GM23338 (cell line): ENCODE measurements around the gene MPP3. TPM values are rescaled to one million over a fixed set of nuclear protein-coding genes. Genes with fewer than 3 reads are reported as not detected.

ENCODE experiments used
- ATAC-seq: fragments of 200-7000 bp; cut with Tn5 transposase; 3 replicates; pipeline ENCODE4 v1.9.1; 2020
- DNase-seq: peaks from one replicate; pipeline ENCODE4 v3.0.0-alpha.2; 2015; ENCODE audit warnings: low spot score
- H2AFZ ChIP-seq: fragments of 200-600 bp; sonication (generic); 2 replicates; pipeline ENCODE4 v1.8.0; 2016; ENCODE audit warnings: antibody characterized with exemption, mild to moderate bottlenecking, moderate library complexity
- H3F3A ChIP-seq: fragments of 200-600 bp; sonication (generic); replicated peaks from 2 replicates; pipeline ENCODE4 v1.8.0; 2017; ENCODE audit warnings: antibody characterized with exemption, mixed run types, low read depth
- H3K27ac ChIP-seq: fragments of 200-600 bp; sonication (generic); 2 replicates; pipeline ENCODE4 v1.6.1; 2016; ENCODE audit warnings: low read depth
- H3K27me3 ChIP-seq: fragments of 200-600 bp; sonication (generic); 2 replicates; pipeline ENCODE4 v1.8.0; 2016; ENCODE audit warnings: mild to moderate bottlenecking, mixed run types, moderate library complexity; ENCODE audit not compliant: insufficient read depth
- H3K36me3 ChIP-seq: fragments of 200-600 bp; sonication (generic); 2 replicates; pipeline ENCODE4 v1.8.0; 2016; ENCODE audit warnings: mild to moderate bottlenecking; ENCODE audit not compliant: insufficient read depth
- H3K4me1 ChIP-seq: fragments of 200-600 bp; sonication (generic); 2 replicates; pipeline ENCODE4 v1.8.0; 2016; ENCODE audit warnings: mild to moderate bottlenecking, moderate library complexity; ENCODE audit not compliant: insufficient read depth
- H3K4me2 ChIP-seq: fragments of 200-600 bp; sonication (generic); 2 replicates; pipeline ENCODE4 v1.7.1; 2017; ENCODE audit warnings: mixed run types
- H3K4me3 ChIP-seq: fragments of 200-600 bp; sonication (generic); 2 replicates; pipeline ENCODE4 v1.6.1; 2016; ENCODE audit warnings: mixed run types
- H3K79me2 ChIP-seq: fragments of 200-600 bp; sonication (generic); replicated peaks from 2 replicates; pipeline ENCODE4 v1.8.0; 2017; ENCODE audit warnings: mild to moderate bottlenecking; ENCODE audit not compliant: insufficient read depth
- H3K9me2 ChIP-seq: fragments of 200-600 bp; sonication (generic); 2 replicates; pipeline ENCODE4 v1.8.0; 2017; ENCODE audit not compliant: insufficient read depth
- H4K20me1 ChIP-seq: fragments of 200-600 bp; sonication (generic); replicated peaks from 2 replicates; pipeline ENCODE4 v1.8.0; 2017; ENCODE audit warnings: mild to moderate bottlenecking; ENCODE audit not compliant: insufficient read depth
- H3K27ac Mint-ChIP-seq: 2 replicates; pipeline ENCODE4 v1.8.0; 2020; ENCODE audit warnings: inconsistent platforms, mild to moderate bottlenecking, moderate library complexity, mixed read lengths
- H3K27me3 Mint-ChIP-seq: 3 replicates; pipeline ENCODE4 v1.8.0; 2022; ENCODE audit warnings: low read depth, mild to moderate bottlenecking, moderate library complexity, mixed read lengths, inconsistent platforms; ENCODE audit not compliant: insufficient read depth, poor library complexity
- H3K36me3 Mint-ChIP-seq: 3 replicates; pipeline ENCODE4 v1.8.0; 2021; ENCODE audit warnings: low read depth, mild to moderate bottlenecking, inconsistent platforms, moderate library complexity, mixed read lengths
- H3K4me1 Mint-ChIP-seq: 3 replicates; pipeline ENCODE4 v1.8.0; 2020; ENCODE audit warnings: mild to moderate bottlenecking, inconsistent platforms, mixed read lengths
- H3K4me3 Mint-ChIP-seq: 3 replicates; pipeline ENCODE4 v1.8.0; 2021; ENCODE audit warnings: moderate library complexity, mild to moderate bottlenecking, inconsistent platforms, mixed read lengths
- H3K9me3 Mint-ChIP-seq: 3 replicates; pipeline ENCODE4 v1.8.0; 2020; ENCODE audit warnings: moderate library complexity, mild to moderate bottlenecking, inconsistent platforms, mixed read lengths
- EZH2 ChIP-seq: fragments of 200-600 bp; sonication (generic); IDR thresholded peaks from one replicate; pipeline ENCODE4 v1.8.0; 2017; ENCODE audit warnings: antibody characterized with exemption, mild to moderate bottlenecking, low read depth; ENCODE audit not compliant: unreplicated experiment
- JUNB ChIP-seq: IDR thresholded peaks from one replicate; pipeline ENCODE4 v1.6.1; 2016; ENCODE audit warnings: antibody characterized with exemption; ENCODE audit not compliant: unreplicated experiment
- NANOG ChIP-seq: IDR thresholded peaks from 2 replicates; pipeline ENCODE4 v1.6.1; 2016; ENCODE audit warnings: antibody characterized with exemption, borderline replicate concordance
- POLR2AphosphoS5 ChIP-seq: IDR thresholded peaks from 2 replicates; pipeline ENCODE4 v1.6.1; 2016; ENCODE audit warnings: antibody characterized with exemption, low read depth
- REST ChIP-seq: IDR thresholded peaks from one replicate; pipeline ENCODE4 v1.6.1; 2018; ENCODE audit warnings: antibody characterized with exemption; ENCODE audit not compliant: unreplicated experiment
- STAT1 ChIP-seq: IDR thresholded peaks from one replicate; pipeline ENCODE4 v1.6.1; 2016; ENCODE audit warnings: antibody characterized with exemption; ENCODE audit not compliant: unreplicated experiment
- ZNF462 ChIP-seq: fragments of 250-450 bp; sonication (Bioruptor Pico); IDR thresholded peaks from 2 replicates; pipeline ENCODE4 v1.5.0; 2020; ENCODE audit warnings: mild to moderate bottlenecking, moderate library complexity
- polyA plus RNA-seq: library from polyadenylated mRNA; unstranded; fragments of >200 nt; fragmentation: Nextera tagmentation; extraction: Ambion mirVana; gene quantifications from 2 replicates; pipeline ENCODE4 v1.2.1, GENCODE V29; 2016
- total RNA-seq: library from RNA; depleted of rRNA; stranded (reverse); fragments of >200 nt; shearing (Covaris generic); gene quantifications from 2 replicates; pipeline ENCODE4 v1.2.3, GENCODE V29; 2014
- TF ChIP-seq, protein P1 (sequence below), 2 experiments: fragments of 200-600 bp in 1 of 2; sonication (generic) in 1 of 2; conservative IDR thresholded peaks; 2 replicates each; pipeline versions ENCODE4 v1.5.1 to v1.6.1; 2016 to 2017; ENCODE audit warnings: antibody characterized with exemption in 2 of 2, low read depth in 2 of 2, mild to moderate bottlenecking in 2 of 2, moderate library complexity in 1 of 2
- TF ChIP-seq, protein P2 (sequence below): IDR thresholded peaks from 2 replicates; pipeline ENCODE4 v1.6.1; 2016; ENCODE audit warnings: antibody characterized with exemption

MPP3 gene
- total and polyA plus RNA-seq, 2 experiments from 2014 or later: 6.6 to 7.4 TPM

DNA sequence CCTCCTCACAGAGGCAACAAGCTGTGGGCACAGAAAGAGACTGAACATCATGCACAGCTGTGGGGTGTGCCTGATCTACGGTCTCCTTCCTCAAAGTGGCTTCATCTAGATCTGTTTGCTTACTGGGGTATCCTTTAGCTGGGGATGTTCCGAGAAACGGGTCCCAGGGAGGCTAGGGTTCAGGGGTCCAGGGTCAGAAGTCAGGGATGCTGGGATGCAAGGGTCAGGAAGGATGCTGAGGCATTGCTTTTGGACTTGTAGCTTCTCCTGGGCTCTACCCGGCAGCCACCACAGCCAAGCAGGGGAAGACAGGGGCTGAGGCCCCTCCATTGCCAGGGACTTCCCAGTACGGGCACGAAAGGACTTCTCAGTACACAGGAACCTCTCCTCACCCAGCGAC lies 20.6 kb upstream of the MPP3 start:
- Histone ChIP-seq H4K20me1 (no peaks in the 10 kb centered on the region), H3K27me3 (no peaks in the 10 kb centered on the region), H3K4me2 (no peak overlapping the region), H3K9me2 (no peaks in the 10 kb centered on the region), H3K4me3 (no peak overlapping the region), H3F3A (no peaks in the 10 kb centered on the region), H3K4me1 (no peaks in the 10 kb centered on the region), H3K36me3 (no peaks in the 10 kb centered on the region), H3K79me2 (no peaks in the 10 kb centered on the region), H2AFZ (no peak overlapping the region), H3K27ac (no peak overlapping the region)
- Mint-ChIP-seq H3K36me3 (no peaks in the 10 kb centered on the region), H3K4me3 (no peak overlapping the region), H3K27me3 (peaks cover 12% of the 10 kb centered on the region), H3K4me1 (no peaks in the 10 kb centered on the region), H3K9me3 (no peaks in the 10 kb centered on the region), H3K27ac (no peak overlapping the region)
- ATAC-seq (no peak), DNase-seq (no peak)
- TF ChIP-seq JUNB: no peak
- TF ChIP-seq STAT1: no peak
- TF ChIP-seq POLR2AphosphoS5: no peak
- TF ChIP-seq NANOG: no peak
- no peak for TF ChIP-seq ZNF462 (CRISPR knock-in tag)
- no peak for TF ChIP-seq EZH2

DNA sequence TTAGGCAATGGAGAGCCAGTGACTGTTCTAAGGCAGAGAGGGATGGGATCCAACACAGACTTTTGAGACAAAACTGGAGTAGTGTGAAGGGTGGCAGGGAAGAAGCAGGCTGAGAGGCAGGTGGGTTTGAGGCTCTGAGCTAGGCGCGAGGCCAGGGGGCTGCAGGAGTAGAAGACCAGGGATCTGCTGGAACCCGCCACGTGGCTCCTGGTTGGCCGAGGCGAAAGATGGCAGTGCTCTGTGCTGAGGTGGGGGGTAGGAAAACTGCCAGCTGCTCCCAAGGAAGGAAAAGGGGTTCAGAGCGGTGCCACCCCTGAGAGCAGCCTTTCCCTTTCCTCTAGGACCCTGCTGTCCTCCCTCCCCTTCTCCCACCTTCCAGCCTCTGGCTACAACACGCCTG lies 19.6 kb upstream of the MPP3 start:
- H4K20me1 ChIP-seq: no peaks in the 10 kb centered on the region
- peaks cover 12% of the 10 kb centered on the region for H3K27me3 Mint-ChIP-seq
- no peaks in the 10 kb centered on the region for H3K79me2 ChIP-seq
- ATAC-seq (no peak), DNase-seq (no peak)
- H3K4me1 Mint-ChIP-seq: peaks cover 1% of the 10 kb centered on the region; the same call in 1 of the 3 replicates
- H3K4me1 ChIP-seq: peaks cover 2% of the 10 kb centered on the region; the same call in 1 of the 2 replicates
- peaks cover 7% of the 10 kb centered on the region; the same call in 1 of the 2 replicates for H3K27me3 ChIP-seq
- no peak overlapping the region for H2AFZ ChIP-seq
- H3K36me3 ChIP-seq: no peaks in the 10 kb centered on the region
- H3K9me3 Mint-ChIP-seq: no peaks in the 10 kb centered on the region
- H3K4me3 ChIP-seq: no peak overlapping the region
- H3K4me2 ChIP-seq: no peak overlapping the region
- no peaks in the 10 kb centered on the region for H3F3A ChIP-seq
- H3K27ac Mint-ChIP-seq: no peak overlapping the region
- H3K27ac ChIP-seq: no peak overlapping the region
- no peak overlapping the region for H3K4me3 Mint-ChIP-seq
- H3K9me2 ChIP-seq: no peaks in the 10 kb centered on the region
- H3K36me3 Mint-ChIP-seq: no peaks in the 10 kb centered on the region
- TF ChIP-seq, protein P1, sequence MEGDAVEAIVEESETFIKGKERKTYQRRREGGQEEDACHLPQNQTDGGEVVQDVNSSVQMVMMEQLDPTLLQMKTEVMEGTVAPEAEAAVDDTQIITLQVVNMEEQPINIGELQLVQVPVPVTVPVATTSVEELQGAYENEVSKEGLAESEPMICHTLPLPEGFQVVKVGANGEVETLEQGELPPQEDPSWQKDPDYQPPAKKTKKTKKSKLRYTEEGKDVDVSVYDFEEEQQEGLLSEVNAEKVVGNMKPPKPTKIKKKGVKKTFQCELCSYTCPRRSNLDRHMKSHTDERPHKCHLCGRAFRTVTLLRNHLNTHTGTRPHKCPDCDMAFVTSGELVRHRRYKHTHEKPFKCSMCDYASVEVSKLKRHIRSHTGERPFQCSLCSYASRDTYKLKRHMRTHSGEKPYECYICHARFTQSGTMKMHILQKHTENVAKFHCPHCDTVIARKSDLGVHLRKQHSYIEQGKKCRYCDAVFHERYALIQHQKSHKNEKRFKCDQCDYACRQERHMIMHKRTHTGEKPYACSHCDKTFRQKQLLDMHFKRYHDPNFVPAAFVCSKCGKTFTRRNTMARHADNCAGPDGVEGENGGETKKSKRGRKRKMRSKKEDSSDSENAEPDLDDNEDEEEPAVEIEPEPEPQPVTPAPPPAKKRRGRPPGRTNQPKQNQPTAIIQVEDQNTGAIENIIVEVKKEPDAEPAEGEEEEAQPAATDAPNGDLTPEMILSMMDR (conservative IDR thresholded peaks at IDR 0.05; ENCODE audit: low read depth in 2 of 2): no peak
- no peak for TF ChIP-seq REST
- no peak for TF ChIP-seq STAT1
- TF ChIP-seq, protein P2, sequence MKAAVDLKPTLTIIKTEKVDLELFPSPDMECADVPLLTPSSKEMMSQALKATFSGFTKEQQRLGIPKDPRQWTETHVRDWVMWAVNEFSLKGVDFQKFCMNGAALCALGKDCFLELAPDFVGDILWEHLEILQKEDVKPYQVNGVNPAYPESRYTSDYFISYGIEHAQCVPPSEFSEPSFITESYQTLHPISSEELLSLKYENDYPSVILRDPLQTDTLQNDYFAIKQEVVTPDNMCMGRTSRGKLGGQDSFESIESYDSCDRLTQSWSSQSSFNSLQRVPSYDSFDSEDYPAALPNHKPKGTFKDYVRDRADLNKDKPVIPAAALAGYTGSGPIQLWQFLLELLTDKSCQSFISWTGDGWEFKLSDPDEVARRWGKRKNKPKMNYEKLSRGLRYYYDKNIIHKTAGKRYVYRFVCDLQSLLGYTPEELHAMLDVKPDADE: no peak
